ENCODE data around the gene SORBS1. TPM values are rescaled to one million over a fixed set of nuclear protein-coding genes. Genes with fewer than 3 reads are reported as not detected.

The SORBS1 gene
- total RNA-seq, 8 experiments from 2014 or later, result 2.0 to 105 (median 35.8) TPM

GRCh38 chr10:95517536-95518454 lies 43.4 kb downstream of the SORBS1 start:
- WGBS, 10 experiments, result 0 to 100% (median 75%) methylated on average over 1 to 3 of the region's 5 CpGs; no CpG with 5 or more reads in 1 of the 10 experiments
- peak in 7 of 8 experiments; percentile 11 to 70 (median 62) for ATAC-seq (replicated peaks in 6 of 8)
- in situ Hi-C loops (cut with MboI; ENCODE audit: low pct_unique_long_range_greater_than_20kb in 2 of 9, low sequenced_read_pairs in 9 of 9, unreplicated experiment in 9 of 9), result no loop called here

GRCh38 chr10:95516774-95517373 lies 44.3 kb downstream of the SORBS1 start:
- 73 to 100% (median 90%) methylated on average over 1 to 7 of the region's 7 CpGs; no CpG with 5 or more reads in 1 of the 10 experiments for WGBS, 10 experiments
- in situ Hi-C loops (cut with MboI; ENCODE audit: low pct_unique_long_range_greater_than_20kb in 2 of 9, low sequenced_read_pairs in 9 of 9, unreplicated experiment in 9 of 9), result no loop called here
- Histone ChIP-seq H3K27ac (no peak overlapping the region), H3K4me3 (no peak overlapping the region), H3K4me1 (replicated peaks in 1 of 2) (peaks cover 0 to 2% of the 10 kb centered on the region in 2 donors)
- ATAC-seq (replicated peaks in 6 of 8), result no peak

More at GRCh38 chr10:95517536-95518454, 43.4 kb downstream of the SORBS1 start:
- Histone ChIP-seq H3K4me1 (replicated peaks in 1 of 2) (peaks cover 0 to 2% of the 10 kb centered on the region in 2 donors), H3K4me3 (no peak overlapping the region), H3K27ac (no peak overlapping the region)

- Histone ChIP-seq H3K27ac (no peak overlapping the region), H3K4me3 (no peak overlapping the region), H3K4me1 (replicated peaks in 1 of 2) (peaks cover 0 to 2% of the 10 kb centered on the region in 2 donors)
- in situ Hi-C loops (cut with MboI; ENCODE audit: low pct_unique_long_range_greater_than_20kb in 2 of 9, low sequenced_read_pairs in 9 of 9, unreplicated experiment in 9 of 9), result no loop called here
- ATAC-seq (replicated peaks in 6 of 8), result peak in 3 of 8 experiments; percentile 37 to 86 (median 40)
- 0 to 100% (median 74%) methylated on average over 1 to 2 of the region's 2 CpGs; no CpG with 5 or more reads in 1 of the 10 experiments for WGBS, 10 experiments
Observed at GRCh38 chr10:95513941-95514392, 47.2 kb downstream of the SORBS1 start.

GRCh38 chr10:95513008-95513589 lies 48.1 kb downstream of the SORBS1 start:
- ATAC-seq (replicated peaks in 6 of 8), result peak in 1 of 8 experiments; percentile 70
- in situ Hi-C loops (cut with MboI; ENCODE audit: low pct_unique_long_range_greater_than_20kb in 2 of 9, low sequenced_read_pairs in 9 of 9, unreplicated experiment in 9 of 9), result no loop called here
- H3K4me3 ChIP-seq, result no peak overlapping the region
- no peak overlapping the region for H3K27ac ChIP-seq
- WGBS, 10 experiments, result 62 to 100% (median 90%) methylated on average over 1 to 11 of the region's 11 CpGs; no CpG with 5 or more reads in 3 of the 10 experiments
- no peaks in the 10 kb centered on the region for H3K4me1 ChIP-seq (replicated peaks in 1 of 2)

- Histone ChIP-seq H3K27ac (no peak overlapping the region), H3K4me3 (no peak overlapping the region), H3K4me1 (replicated peaks in 1 of 2) (no peaks in the 10 kb centered on the region)
- ATAC-seq (replicated peaks in 6 of 8), result no peak
- in situ Hi-C loops (cut with MboI; ENCODE audit: low pct_unique_long_range_greater_than_20kb in 2 of 9, low sequenced_read_pairs in 9 of 9, unreplicated experiment in 9 of 9), result no loop called here
- WGBS, 10 experiments, result 82 to 92% (median 88%) methylated on average over 2 to 5 of the region's 6 CpGs; no CpG with 5 or more reads in 6 of the 10 experiments
Observed at GRCh38 chr10:95511314-95511713, 49.9 kb downstream of the SORBS1 start.

GRCh38 chr10:95509251-95509650 lies 51.9 kb downstream of the SORBS1 start:
- Histone ChIP-seq H3K4me1 (replicated peaks in 1 of 2) (peaks cover 3 to 6% of the 10 kb centered on the region in 2 donors), H3K27ac (no peak overlapping the region), H3K4me3 (no peak overlapping the region)
- ATAC-seq (replicated peaks in 6 of 8), result no peak
- in situ Hi-C loops (cut with MboI; ENCODE audit: low pct_unique_long_range_greater_than_20kb in 2 of 9, low sequenced_read_pairs in 9 of 9, unreplicated experiment in 9 of 9), result no loop called here
- 8 to 91% (median 69%) methylated on average over 1 of the region's 1 CpG for WGBS, 10 experiments

- Histone ChIP-seq H3K4me3 (no peak overlapping the region), H3K27ac (no peak overlapping the region), H3K4me1 (replicated peaks in 1 of 2) (peaks cover 3 to 6% of the 10 kb centered on the region in 2 donors)
- WGBS, 10 experiments, result 0 to 72% (median 38%) methylated on average over 1 to 3 of the region's 3 CpGs
- ATAC-seq (replicated peaks in 6 of 8), result peak in 1 of 8 experiments; percentile 22
- in situ Hi-C loops (cut with MboI; ENCODE audit: low pct_unique_long_range_greater_than_20kb in 2 of 9, low sequenced_read_pairs in 9 of 9, unreplicated experiment in 9 of 9), result no loop called here
Observed at GRCh38 chr10:95508730-95509129, 52.4 kb downstream of the SORBS1 start.

GRCh38 chr10:95506056-95506737 lies 55.0 kb downstream of the SORBS1 start:
- in situ Hi-C loops (cut with MboI; ENCODE audit: low pct_unique_long_range_greater_than_20kb in 2 of 9, low sequenced_read_pairs in 9 of 9, unreplicated experiment in 9 of 9), result no loop called here
- ATAC-seq (replicated peaks in 6 of 8), result no peak
- no peak overlapping the region for H3K27ac ChIP-seq
- peaks cover 3 to 6% of the 10 kb centered on the region in 2 donors for H3K4me1 ChIP-seq (replicated peaks in 1 of 2)
- WGBS, 10 experiments, result 11 to 94% (median 73%) methylated on average over 1 to 2 of the region's 2 CpGs
- H3K4me3 ChIP-seq, result no peak overlapping the region

- in situ Hi-C loops (cut with MboI; ENCODE audit: low pct_unique_long_range_greater_than_20kb in 2 of 9, low sequenced_read_pairs in 9 of 9, unreplicated experiment in 9 of 9), result no loop called here
- peak in 1 of 8 experiments; percentile 39 for ATAC-seq (replicated peaks in 6 of 8)
- WGBS, 10 experiments, result 0 to 43% (median 18%) methylated on average over 1 to 3 of the region's 3 CpGs; no CpG with 5 or more reads in 1 of the 10 experiments
- Histone ChIP-seq H3K27ac (no peak overlapping the region), H3K4me3 (no peak overlapping the region), H3K4me1 (replicated peaks in 1 of 2) (peaks cover 3 to 6% of the 10 kb centered on the region in 2 donors)
Observed at GRCh38 chr10:95505641-95506040, 55.5 kb downstream of the SORBS1 start.

- no peak overlapping the region for H3K27ac ChIP-seq
- H3K4me1 ChIP-seq (replicated peaks in 1 of 2), result peaks cover 3 to 6% of the 10 kb centered on the region in 2 donors
- H3K4me3 ChIP-seq, result no peak overlapping the region
- ATAC-seq (replicated peaks in 6 of 8), result no peak
- 31 to 80% (median 60%) methylated on average over 1 to 5 of the region's 5 CpGs; no CpG with 5 or more reads in 3 of the 10 experiments for WGBS, 10 experiments
- in situ Hi-C loops (cut with MboI; ENCODE audit: low pct_unique_long_range_greater_than_20kb in 2 of 9, low sequenced_read_pairs in 9 of 9, unreplicated experiment in 9 of 9), result no loop called here
Observed at GRCh38 chr10:95505084-95505610, 56.0 kb downstream of the SORBS1 start.

- in situ Hi-C loops (cut with MboI; ENCODE audit: low pct_unique_long_range_greater_than_20kb in 2 of 9, low sequenced_read_pairs in 9 of 9, unreplicated experiment in 9 of 9), result no loop called here
- H3K27ac ChIP-seq, result no peak overlapping the region
- H3K4me1 ChIP-seq (replicated peaks in 1 of 2), result peaks cover 3 to 6% of the 10 kb centered on the region in 2 donors
- no peak overlapping the region for H3K4me3 ChIP-seq
- WGBS, 10 experiments, result 70 to 100% (median 93%) methylated on average over 2 to 3 of the region's 4 CpGs; no CpG with 5 or more reads in 6 of the 10 experiments
- ATAC-seq (replicated peaks in 6 of 8), result no peak
Observed at GRCh38 chr10:95504246-95504691, 56.9 kb downstream of the SORBS1 start.

GRCh38 chr10:95503526-95503925 lies 57.6 kb downstream of the SORBS1 start:
- in situ Hi-C loops (cut with MboI; ENCODE audit: low pct_unique_long_range_greater_than_20kb in 2 of 9, low sequenced_read_pairs in 9 of 9, unreplicated experiment in 9 of 9), result no loop called here
- 17 to 100% (median 91%) methylated on average over 1 to 3 of the region's 3 CpGs; no CpG with 5 or more reads in 4 of the 10 experiments for WGBS, 10 experiments
- no peak overlapping the region for H3K4me3 ChIP-seq
- H3K27ac ChIP-seq, result no peak overlapping the region
- no peak for ATAC-seq (replicated peaks in 6 of 8)
- H3K4me1 ChIP-seq (replicated peaks in 1 of 2), result peaks cover 3 to 6% of the 10 kb centered on the region in 2 donors
